Vagina (tissue), 2 donors: Measurements from ENCODE around the gene MYEF2. TPM values are rescaled to one million over a fixed set of nuclear protein-coding genes. Genes with fewer than 3 reads are reported as not detected.

ENCODE experiments used
- DNase-seq, 2 donors: peaks; one replicate each; pipeline ENCODE4 v3.0.0-alpha.2; 2017; ENCODE audit errors: extremely low spot score in 2 of 2
- H3K27ac ChIP-seq: fragments of 200-600 bp; sonication (generic); one replicate; pipeline ENCODE4 v1.5.1; 2019
- H3K27me3 ChIP-seq: fragments of 200-600 bp; sonication (generic); one replicate; pipeline ENCODE4 v1.5.1; 2019
- H3K36me3 ChIP-seq, 2 donors: fragments of 200-600 bp; sonication (generic); one replicate each; pipeline ENCODE4 v1.5.1; 2017 to 2019
- H3K4me1 ChIP-seq: fragments of 200-600 bp; sonication (generic); one replicate; pipeline ENCODE4 v1.5.1; 2019
- H3K4me3 ChIP-seq, 2 donors: fragments of 200-600 bp; sonication (generic); 1 replicate in 1 of 2; 2 replicates in 1 of 2; pipeline ENCODE4 v1.5.1; 2016 to 2019
- H3K9me3 ChIP-seq: fragments of 200-600 bp; sonication (generic); one replicate; pipeline ENCODE4 v1.5.1; 2019
- CTCF ChIP-seq, 3 experiments: fragments of 450-650 bp in 2 of 3; fragments of 200-600 bp in 1 of 3; sonication (generic) in 1 of 3; IDR thresholded peaks; one replicate each; pipeline ENCODE4 v1.5.1; 2017 to 2019; ENCODE audit warnings: antibody characterized with exemption in 3 of 3, mild to moderate bottlenecking in 2 of 3, moderate library complexity in 2 of 3
- POLR2A ChIP-seq, 2 donors: fragments of 450-650 bp; IDR thresholded peaks; one replicate each; pipeline ENCODE4 v1.6.1; 2017; ENCODE audit warnings: antibody characterized with exemption in 2 of 2, mild to moderate bottlenecking in 2 of 2, moderate library complexity in 2 of 2
- POLR2AphosphoS5 ChIP-seq, 2 donors: sonication (generic); formaldehyde crosslinking; IDR thresholded peaks; one replicate each; pipeline ENCODE4 v1.9.0; 2017; ENCODE audit warnings: antibody characterized with exemption in 2 of 2, mild to moderate bottlenecking in 2 of 2, low read depth in 1 of 2; ENCODE audit not compliant: insufficient read depth in 1 of 2
- intact Hi-C: fragments of 100-400 bp; cut with DNase I; formaldehyde crosslinking; loops from one replicate; pipeline ENCODE4 v1.15.1; 2023
- total RNA-seq: library from RNA; depleted of rRNA; stranded (reverse); fragments of >200 nt; gene quantifications from one replicate; pipeline ENCODE4 v1.2.3, GENCODE V29; 2016

MYEF2 gene
- total RNA-seq, 1 donor from 2014 or later: 7.1 TPM

GRCh38 chr15:48105936-48106335 is 72.2 kb downstream of the MYEF2 start:
- Histone ChIP-seq H3K36me3 (no peaks in the 10 kb centered on the region), H3K4me3 (no peak overlapping the region), H3K4me1 (no peaks in the 10 kb centered on the region), H3K27me3 (no peaks in the 10 kb centered on the region), H3K9me3 (no peaks in the 10 kb centered on the region), H3K27ac (no peak overlapping the region)
- intact Hi-C loops: no loop called here
- DNase-seq: no peak
- TF ChIP-seq POLR2A (IDR thresholded peaks at IDR 0.05) (no peak), CTCF (IDR thresholded peaks at IDR 0.05) (no peak), POLR2AphosphoS5 (IDR thresholded peaks at IDR 0.05; ENCODE audit: insufficient read depth in 1 of 2, low read depth in 1 of 2) (no peak)

GRCh38 chr15:48103647-48104046 is 74.4 kb downstream of the MYEF2 start:
- H3K9me3 ChIP-seq: no peaks in the 10 kb centered on the region
- H3K27ac ChIP-seq: no peak overlapping the region
- no peaks in the 10 kb centered on the region for H3K4me1 ChIP-seq
- intact Hi-C loops: no loop called here
- H3K36me3 ChIP-seq: no peaks in the 10 kb centered on the region
- H3K4me3 ChIP-seq: no peak overlapping the region
- H3K27me3 ChIP-seq: no peaks in the 10 kb centered on the region
- TF ChIP-seq CTCF (IDR thresholded peaks at IDR 0.05): no peak
- no peak for TF ChIP-seq POLR2AphosphoS5 (IDR thresholded peaks at IDR 0.05; ENCODE audit: insufficient read depth in 1 of 2, low read depth in 1 of 2)
- TF ChIP-seq POLR2A (IDR thresholded peaks at IDR 0.05): no peak
- DNase-seq: no peak

- Histone ChIP-seq H3K27ac (no peak overlapping the region), H3K36me3 (no peaks in the 10 kb centered on the region), H3K9me3 (no peaks in the 10 kb centered on the region), H3K27me3 (no peaks in the 10 kb centered on the region), H3K4me3 (no peak overlapping the region), H3K4me1 (no peaks in the 10 kb centered on the region)
- TF ChIP-seq POLR2A (IDR thresholded peaks at IDR 0.05): no peak
- TF ChIP-seq CTCF (IDR thresholded peaks at IDR 0.05): no peak
- no peak for TF ChIP-seq POLR2AphosphoS5 (IDR thresholded peaks at IDR 0.05; ENCODE audit: insufficient read depth in 1 of 2, low read depth in 1 of 2)
- no peak for DNase-seq
- intact Hi-C loops: no loop called here
These were observed 75.9 kb downstream of the MYEF2 start for GRCh38 chr15:48102167-48102566.

- TF ChIP-seq POLR2AphosphoS5 (IDR thresholded peaks at IDR 0.05; ENCODE audit: insufficient read depth in 1 of 2, low read depth in 1 of 2) (no peak), CTCF (IDR thresholded peaks at IDR 0.05) (no peak), POLR2A (IDR thresholded peaks at IDR 0.05) (no peak)
- no peaks in the 10 kb centered on the region for H3K4me1 ChIP-seq
- no peaks in the 10 kb centered on the region for H3K9me3 ChIP-seq
- intact Hi-C loops: no loop called here
- H3K27ac ChIP-seq: no peak overlapping the region
- no peaks in the 10 kb centered on the region for H3K36me3 ChIP-seq
- DNase-seq: no peak
- no peaks in the 10 kb centered on the region for H3K27me3 ChIP-seq
- H3K4me3 ChIP-seq: no peak overlapping the region
These were observed 76.6 kb downstream of the MYEF2 start for GRCh38 chr15:48101376-48101961.

- H3K4me3 ChIP-seq: no peak overlapping the region
- no peaks in the 10 kb centered on the region for H3K36me3 ChIP-seq
- TF ChIP-seq CTCF (IDR thresholded peaks at IDR 0.05) (no peak), POLR2AphosphoS5 (IDR thresholded peaks at IDR 0.05; ENCODE audit: insufficient read depth in 1 of 2, low read depth in 1 of 2) (no peak), POLR2A (IDR thresholded peaks at IDR 0.05) (no peak)
- no peaks in the 10 kb centered on the region for H3K27me3 ChIP-seq
- intact Hi-C loops: no loop called here
- no peaks in the 10 kb centered on the region for H3K9me3 ChIP-seq
- no peak for DNase-seq
- no peaks in the 10 kb centered on the region for H3K4me1 ChIP-seq
- H3K27ac ChIP-seq: no peak overlapping the region
These were observed 80.8 kb downstream of the MYEF2 start for GRCh38 chr15:48097264-48097663.
